B cell (primary cell): ENCODE results near the gene DLG2. TPM values are rescaled to one million over a fixed set of nuclear protein-coding genes. Genes with fewer than 3 reads are reported as not detected.

ENCODE experiments used
- ATAC-seq: fragments of 200-7000 bp; cut with Tn5 transposase; one replicate; pipeline ENCODE4 v1.10.0; 2021; ENCODE audit warnings: low read depth, mild to moderate bottlenecking, moderate number of reproducible peaks, moderate library complexity
- CTCF ChIA-PET: fragments of 350-600 bp; sonication (Branson Sonifier 250); formaldehyde crosslinking; loops from one replicate; lab custom pipeline; 2021; ENCODE audit warnings: antibody characterized with exemption, inconsistent platforms; lab: Charles Lee
- POLR2A ChIA-PET: fragments of 350-600 bp; sonication (Branson Sonifier 250); formaldehyde crosslinking; loops from one replicate; lab custom pipeline; 2021; ENCODE audit warnings: antibody characterized with exemption; lab: Charles Lee
- DNase-seq: peaks from one replicate; pipeline ENCODE4 v3.0.0; 2013
- H2AFZ ChIP-seq: 2 replicates; pipeline ENCODE4 v1.6.1; 2012; ENCODE audit warnings: mild to moderate bottlenecking, low read depth, low read length; ENCODE audit not compliant: insufficient read depth, poor library complexity, severe bottlenecking
- H3K27ac ChIP-seq, 2 donors: 1 replicate in 1 of 2; 2 replicates in 1 of 2; pipeline ENCODE4 v1.5.1; 2012 to 2013; ENCODE audit warnings: low read length in 2 of 2, mild to moderate bottlenecking in 2 of 2, moderate library complexity in 1 of 2
- H3K27me3 ChIP-seq, 4 experiments: fragments of 200-600 bp in 1 of 4; sonication (generic) in 1 of 4; replicated peaks in 1 of 4; 1 replicate in 2 of 4; 2 replicates in 2 of 4; pipeline versions ENCODE4 v1.6.1 to v1.7.0; 2013 to 2016; ENCODE audit warnings: low read length in 3 of 4, mild to moderate bottlenecking in 2 of 4, mixed read lengths in 1 of 4, moderate library complexity in 1 of 4; ENCODE audit not compliant: insufficient read depth in 4 of 4, control insufficient read depth in 3 of 4; ENCODE audit errors: control extremely low read depth in 1 of 4
- H3K36me3 ChIP-seq, 2 experiments: replicated peaks in 1 of 2; 1 replicate in 1 of 2; 2 replicates in 1 of 2; pipeline versions ENCODE4 v1.6.1 to v1.7.1; 2013; ENCODE audit warnings: low read length in 1 of 2; ENCODE audit not compliant: insufficient read depth in 2 of 2, control insufficient read depth in 1 of 2; ENCODE audit errors: control extremely low read depth in 1 of 2, extremely low read depth in 1 of 2
- H3K4me1 ChIP-seq, 2 donors: fragments of 200-600 bp in 1 of 2; sonication (generic) in 1 of 2; 1 replicate in 1 of 2; 2 replicates in 1 of 2; pipeline versions ENCODE4 v1.5.1 to v1.6.1; 2013 to 2017; ENCODE audit warnings: low read length in 2 of 2; ENCODE audit not compliant: control insufficient read depth in 2 of 2, insufficient read depth in 2 of 2
- H3K4me2 ChIP-seq: replicated peaks from 2 replicates; pipeline ENCODE3; 2012; ENCODE audit warnings: mild to moderate bottlenecking, low read depth, low read length; ENCODE audit not compliant: poor library complexity, severe bottlenecking
- H3K4me3 ChIP-seq, 5 experiments: fragments of 200-600 bp in 1 of 5; sonication (generic) in 1 of 5; 1 replicate in 3 of 5; 2 replicates in 2 of 5; pipeline versions ENCODE4 v1.5.1 to v1.7.0; 2011 to 2016; ENCODE audit warnings: low read length in 4 of 5, mild to moderate bottlenecking in 4 of 5, low read depth in 2 of 5, control low read depth in 1 of 5, moderate library complexity in 1 of 5; ENCODE audit not compliant: insufficient read depth in 1 of 5; ENCODE audit errors: control extremely low read depth in 1 of 5, extremely low read depth in 1 of 5
- H3K79me2 ChIP-seq: fragments of 200-600 bp; sonication (generic); one replicate; pipeline ENCODE4 v1.6.0; 2016; ENCODE audit warnings: low read length; ENCODE audit not compliant: control insufficient read depth, insufficient read depth
- H3K9ac ChIP-seq: fragments of 200-600 bp; sonication (generic); 2 replicates; pipeline ENCODE4 v1.6.1; 2017; ENCODE audit warnings: mild to moderate bottlenecking, low read length, moderate library complexity
- H3K9me3 ChIP-seq, 3 donors: one replicate each; pipeline versions ENCODE4 v1.6.1 to v1.7.1; 2013; ENCODE audit warnings: low read length in 2 of 3; ENCODE audit not compliant: control insufficient read depth in 2 of 3, insufficient read depth in 1 of 3; ENCODE audit errors: control extremely low read depth in 1 of 3
- H4K20me1 ChIP-seq: 2 replicates; pipeline ENCODE4 v1.6.0; 2012; ENCODE audit warnings: mild to moderate bottlenecking, low read length; ENCODE audit not compliant: insufficient read depth, control insufficient read depth, poor library complexity, severe bottlenecking
- H3K27ac Mint-ChIP-seq: one replicate; pipeline ENCODE4 v1.8.0; 2021; ENCODE audit warnings: mixed read lengths
- H3K27me3 Mint-ChIP-seq: one replicate; pipeline ENCODE4 v1.8.0; 2021; ENCODE audit warnings: mixed read lengths
- H3K4me1 Mint-ChIP-seq: one replicate; pipeline ENCODE4 v1.8.0; 2021; ENCODE audit warnings: mixed read lengths
- H3K4me3 Mint-ChIP-seq: one replicate; pipeline ENCODE4 v1.8.0; 2021; ENCODE audit warnings: mixed read lengths
- H3K9me3 Mint-ChIP-seq: one replicate; pipeline ENCODE4 v1.8.0; 2022; ENCODE audit warnings: mixed read lengths; ENCODE audit not compliant: insufficient read depth
- CTCF ChIP-seq: fragments of 200-600 bp; IDR thresholded peaks from one replicate; pipeline ENCODE4 v1.8.0; 2022; ENCODE audit warnings: antibody characterized with exemption, mild to moderate bottlenecking
- EZH2 ChIP-seq: IDR thresholded peaks from 2 replicates; pipeline ENCODE4 v1.6.1; 2012; ENCODE audit warnings: borderline replicate concordance, low read depth, mild to moderate bottlenecking, moderate library complexity, low read length; ENCODE audit not compliant: insufficient read depth, poor library complexity, severe bottlenecking
- WGBS: methylation state at CpG from one replicate; pipeline ENCODE4 v1.1.5; 2013; ENCODE audit warnings: missing lambda C conversion rate; ENCODE audit not compliant: insufficient coverage; 5-methylcytosine and 5-hydroxymethylcytosine counted together
- intact Hi-C: fragments of 100-400 bp; cut with micrococcal nuclease; formaldehyde crosslinking; loops from one replicate; pipeline ENCODE4 v1.10.0; 2022
- polyA plus RNA-seq: library from polyadenylated mRNA; depleted of rRNA; stranded (reverse); fragments of >200 nt; gene quantifications from 2 replicates; pipeline ENCODE4 v1.2.3, GENCODE V29; 2012
- total RNA-seq, 2 donors: library from RNA; stranded (reverse); fragments of 120-200 nt in 1 of 2; gene quantifications; 1 replicate in 1 of 2; 2 replicates in 1 of 2; pipeline versions ENCODE4 v1.2.3 to v1.2.4, GENCODE V29; 2013 to 2022

Gene DLG2
- total and polyA plus RNA-seq, 2 donors (not counting 1 experiment from before 2014, with no cell fraction given) = 0.54 to 5.4 TPM

GRCh38 chr11:84214557-84214956 lies 1412.6 kb downstream of the DLG2 start:
- intact Hi-C loops = no loop called here
- no peak for ATAC-seq
- no CpG with 5 or more reads among the region's 1 CpG for WGBS

More at GRCh38 chr11:84214557-84214956, 1412.6 kb downstream of the DLG2 start:
- POLR2A ChIA-PET = no interaction called here
- no peak overlapping the region for H3K4me2 ChIP-seq
- H3K27ac Mint-ChIP-seq = no peak overlapping the region
- H3K79me2 ChIP-seq = no peaks in the 10 kb centered on the region
- H3K4me3 ChIP-seq = no peak overlapping the region
- H3K4me1 ChIP-seq = no peaks in the 10 kb centered on the region
- H4K20me1 ChIP-seq = no peaks in the 10 kb centered on the region
- H3K4me3 Mint-ChIP-seq = no peak overlapping the region
- H3K36me3 ChIP-seq = no peaks in the 10 kb centered on the region
- H3K4me1 Mint-ChIP-seq = no peaks in the 10 kb centered on the region
- no peak overlapping the region for H2AFZ ChIP-seq
- no peak for DNase-seq
- H3K27me3 ChIP-seq = no peaks in the 10 kb centered on the region
- peaks cover 0 to 5% (median 0%) of the 10 kb centered on the region in 3 donors for H3K9me3 ChIP-seq
- CTCF ChIA-PET = no interaction called here
- TF ChIP-seq EZH2 (no peak), CTCF (no peak)
- H3K27me3 Mint-ChIP-seq = no peaks in the 10 kb centered on the region
- no peak overlapping the region for H3K9ac ChIP-seq
- no peak overlapping the region for H3K27ac ChIP-seq
- H3K9me3 Mint-ChIP-seq = no peaks in the 10 kb centered on the region
